Measurements from ENCODE around the gene FLNB. TPM values are rescaled to one million over a fixed set of nuclear protein-coding genes. Genes with fewer than 3 reads are reported as not detected.

FLNB gene
- total RNA-seq, 2 donors from 2014 or later, result 46.1 to 56.7 TPM

GRCh38 chr3:58132850-58133249, 124.6 kb downstream of the FLNB start:
- Mint-ChIP-seq H3K27ac (no peak overlapping the region), H3K36me3 (ENCODE audit: insufficient read depth in 2 of 2) (peaks cover 6 to 7% of the 10 kb centered on the region in 2 donors)
- no peak for ATAC-seq (replicated peaks in 1 of 2)

GRCh38 chr3:58134468-58134867, 126.2 kb downstream of the FLNB start:
- no peaks in the 10 kb centered on the region for H3K27me3 Mint-ChIP-seq (ENCODE audit: low read depth)
- H3K4me1 Mint-ChIP-seq (ENCODE audit: low read depth), result no peaks in the 10 kb centered on the region
- H3K9me3 Mint-ChIP-seq, result no peaks in the 10 kb centered on the region
- no peak overlapping the region for H3K27ac Mint-ChIP-seq
- peaks cover 6 to 7% of the 10 kb centered on the region in 2 donors for H3K36me3 Mint-ChIP-seq (ENCODE audit: insufficient read depth in 2 of 2)
- DNase-seq, result no peak
- no peak for ATAC-seq (replicated peaks in 1 of 2)
- H3K4me3 Mint-ChIP-seq, result no peak overlapping the region

More at GRCh38 chr3:58132850-58133249, 124.6 kb downstream of the FLNB start:
- no peaks in the 10 kb centered on the region for H3K27me3 Mint-ChIP-seq (ENCODE audit: low read depth)
- H3K4me3 Mint-ChIP-seq, result no peak overlapping the region
- no peaks in the 10 kb centered on the region for H3K4me1 Mint-ChIP-seq (ENCODE audit: low read depth)
- DNase-seq, result no peak
- H3K9me3 Mint-ChIP-seq, result no peaks in the 10 kb centered on the region

- DNase-seq, result no peak
- H3K27ac Mint-ChIP-seq, result no peak overlapping the region
- no peak for ATAC-seq (replicated peaks in 1 of 2)
- no peaks in the 10 kb centered on the region for H3K9me3 Mint-ChIP-seq
- no peaks in the 10 kb centered on the region for H3K27me3 Mint-ChIP-seq (ENCODE audit: low read depth)
- H3K36me3 Mint-ChIP-seq (ENCODE audit: insufficient read depth in 2 of 2), result peaks cover 6 to 7% of the 10 kb centered on the region in 2 donors
- H3K4me1 Mint-ChIP-seq (ENCODE audit: low read depth), result no peaks in the 10 kb centered on the region
- no peak overlapping the region for H3K4me3 Mint-ChIP-seq
These were observed 127.7 kb downstream of the FLNB start for GRCh38 chr3:58135712-58136543.

GRCh38 chr3:58137306-58137705, 129.1 kb downstream of the FLNB start:
- Mint-ChIP-seq H3K4me1 (ENCODE audit: low read depth) (no peaks in the 10 kb centered on the region), H3K9me3 (no peaks in the 10 kb centered on the region), H3K4me3 (no peak overlapping the region), H3K36me3 (ENCODE audit: insufficient read depth in 2 of 2) (peaks cover 6 to 7% of the 10 kb centered on the region in 2 donors), H3K27me3 (ENCODE audit: low read depth) (no peaks in the 10 kb centered on the region), H3K27ac (no peak overlapping the region)
- DNase-seq, result no peak
- no peak for ATAC-seq (replicated peaks in 1 of 2)

- H3K36me3 Mint-ChIP-seq (ENCODE audit: insufficient read depth in 2 of 2), result peaks cover 2 to 4% of the 10 kb centered on the region in 2 donors
These were observed 133.6 kb downstream of the FLNB start for GRCh38 chr3:58141766-58142345.

GRCh38 chr3:58143417-58144055, 135.3 kb downstream of the FLNB start:
- H3K27ac Mint-ChIP-seq, result no peak overlapping the region
- peaks cover 0 to 1% of the 10 kb centered on the region in 2 donors for H3K36me3 Mint-ChIP-seq (ENCODE audit: insufficient read depth in 2 of 2)
- ATAC-seq (replicated peaks in 1 of 2), result no peak

More at GRCh38 chr3:58141766-58142345, 133.6 kb downstream of the FLNB start:
- H3K4me3 Mint-ChIP-seq, result no peak overlapping the region
- no peaks in the 10 kb centered on the region for H3K4me1 Mint-ChIP-seq (ENCODE audit: low read depth)
- no peak for ATAC-seq (replicated peaks in 1 of 2)
- no peak overlapping the region for H3K27ac Mint-ChIP-seq
- no peak for DNase-seq
- no peaks in the 10 kb centered on the region for H3K27me3 Mint-ChIP-seq (ENCODE audit: low read depth)
- H3K9me3 Mint-ChIP-seq, result no peaks in the 10 kb centered on the region

GRCh38 chr3:58144478-58145325, 136.5 kb downstream of the FLNB start:
- H3K27me3 Mint-ChIP-seq (ENCODE audit: low read depth), result no peaks in the 10 kb centered on the region
- H3K4me1 Mint-ChIP-seq (ENCODE audit: low read depth), result no peaks in the 10 kb centered on the region
- no peak for ATAC-seq (replicated peaks in 1 of 2)
- no peak overlapping the region for H3K27ac Mint-ChIP-seq
- no peak overlapping the region for H3K4me3 Mint-ChIP-seq
- no peaks in the 10 kb centered on the region for H3K9me3 Mint-ChIP-seq
- H3K36me3 Mint-ChIP-seq (ENCODE audit: insufficient read depth in 2 of 2), result peaks cover 0 to 1% of the 10 kb centered on the region in 2 donors
- DNase-seq, result no peak

More at GRCh38 chr3:58143417-58144055, 135.3 kb downstream of the FLNB start:
- Mint-ChIP-seq H3K9me3 (no peaks in the 10 kb centered on the region), H3K27me3 (ENCODE audit: low read depth) (no peaks in the 10 kb centered on the region), H3K4me1 (ENCODE audit: low read depth) (no peaks in the 10 kb centered on the region), H3K4me3 (no peak overlapping the region)
- no peak for DNase-seq

GRCh38 chr3:58148049-58148448, 139.8 kb downstream of the FLNB start:
- DNase-seq (no peak), ATAC-seq (replicated peaks in 1 of 2) (no peak)
- no peaks in the 10 kb centered on the region for H3K9me3 Mint-ChIP-seq
- no peak overlapping the region for H3K4me3 Mint-ChIP-seq
- H3K4me1 Mint-ChIP-seq (ENCODE audit: low read depth), result no peaks in the 10 kb centered on the region
- peaks cover 0 to 1% of the 10 kb centered on the region in 2 donors for H3K36me3 Mint-ChIP-seq (ENCODE audit: insufficient read depth in 2 of 2)
- H3K27ac Mint-ChIP-seq, result no peak overlapping the region
- H3K27me3 Mint-ChIP-seq (ENCODE audit: low read depth), result no peaks in the 10 kb centered on the region

- no peak overlapping the region for H3K4me3 Mint-ChIP-seq
- peaks cover 0 to 1% of the 10 kb centered on the region in 2 donors for H3K36me3 Mint-ChIP-seq (ENCODE audit: insufficient read depth in 2 of 2)
- H3K27ac Mint-ChIP-seq, result no peak overlapping the region
- no peaks in the 10 kb centered on the region for H3K4me1 Mint-ChIP-seq (ENCODE audit: low read depth)
- H3K9me3 Mint-ChIP-seq, result no peaks in the 10 kb centered on the region
- H3K27me3 Mint-ChIP-seq (ENCODE audit: low read depth), result no peaks in the 10 kb centered on the region
- ATAC-seq (replicated peaks in 1 of 2) (no peak), DNase-seq (no peak)
These were observed 142.0 kb downstream of the FLNB start for GRCh38 chr3:58150130-58150809.

- no peak overlapping the region for H3K4me3 Mint-ChIP-seq
- ATAC-seq (replicated peaks in 1 of 2) (no peak), DNase-seq (no peak)
- no peaks in the 10 kb centered on the region for H3K9me3 Mint-ChIP-seq
- no peaks in the 10 kb centered on the region for H3K4me1 Mint-ChIP-seq (ENCODE audit: low read depth)
- no peaks in the 10 kb centered on the region for H3K27me3 Mint-ChIP-seq (ENCODE audit: low read depth)
- no peak overlapping the region for H3K27ac Mint-ChIP-seq
- peaks cover 0 to 1% of the 10 kb centered on the region in 2 donors for H3K36me3 Mint-ChIP-seq (ENCODE audit: insufficient read depth in 2 of 2)
These were observed 142.6 kb downstream of the FLNB start for GRCh38 chr3:58150810-58151199.

GRCh38 chr3:58151637-58152036, 143.4 kb downstream of the FLNB start:
- no peaks in the 10 kb centered on the region for H3K9me3 Mint-ChIP-seq
- no peaks in the 10 kb centered on the region for H3K27me3 Mint-ChIP-seq (ENCODE audit: low read depth)
- peaks cover 0 to 1% of the 10 kb centered on the region in 2 donors for H3K36me3 Mint-ChIP-seq (ENCODE audit: insufficient read depth in 2 of 2)

More at GRCh38 chr3:58151637-58152036, 143.4 kb downstream of the FLNB start:
- H3K4me1 Mint-ChIP-seq (ENCODE audit: low read depth), result no peaks in the 10 kb centered on the region
- H3K27ac Mint-ChIP-seq, result no peak overlapping the region
- no peak for DNase-seq
- no peak overlapping the region for H3K4me3 Mint-ChIP-seq
- no peak for ATAC-seq (replicated peaks in 1 of 2)
